Right renal pelvis (tissue), 4 donors: ENCODE results near the gene ADD1. TPM values are rescaled to one million over a fixed set of nuclear protein-coding genes. Genes with fewer than 3 reads are reported as not detected.

Experiments used
- DNase-seq, 4 donors: peaks; one replicate each; pipeline ENCODE4 v3.0.0-alpha.2; 2013; ENCODE audit warnings: low read depth in 4 of 4, low spot score in 3 of 4, missing footprints in 1 of 4
- polyA plus RNA-seq, 4 donors: library from polyadenylated mRNA; unstranded; fragments of 120-200 nt; gene quantifications; one replicate each; pipeline ENCODE4 v1.2.1, GENCODE V29; 2013; ENCODE audit not compliant: insufficient read length in 4 of 4

ADD1 gene
- polyA plus RNA-seq, 4 donors = 245 to 259 (median 251) TPM

GRCh38 chr4:2833671-2834000 is 10.0 kb upstream of the ADD1 start:
- DNase-seq = no peak

- no peak for DNase-seq
These were observed 9.4 kb upstream of the ADD1 start for GRCh38 chr4:2834001-2834921.

GRCh38 chr4:2835978-2836377 is 7.7 kb upstream of the ADD1 start:
- no peak for DNase-seq

- no peak for DNase-seq
These were observed 7.2 kb upstream of the ADD1 start for GRCh38 chr4:2836391-2836859.

- DNase-seq = no peak
These were observed 6.3 kb upstream of the ADD1 start for GRCh38 chr4:2837110-2837903.

GRCh38 chr4:2837904-2838496 is 5.6 kb upstream of the ADD1 start:
- no peak for DNase-seq

GRCh38 chr4:2839060-2839459 is 4.6 kb upstream of the ADD1 start:
- no peak for DNase-seq

GRCh38 chr4:2842687-2843262 is 869 bp upstream of the ADD1 start:
- no peak for DNase-seq

- DNase-seq = no peak
These were observed 419 bp downstream of the ADD1 start for GRCh38 chr4:2843941-2844584.

- DNase-seq = no peak
These were observed 2.5 kb downstream of the ADD1 start for GRCh38 chr4:2846172-2846571.

GRCh38 chr4:2847302-2847871 is 3.7 kb downstream of the ADD1 start:
- DNase-seq = no peak

GRCh38 chr4:2848449-2848848 is 4.8 kb downstream of the ADD1 start:
- DNase-seq = no peak

GRCh38 chr4:2849267-2850152 is 5.9 kb downstream of the ADD1 start:
- DNase-seq = no peak

- no peak for DNase-seq
These were observed 7.5 kb downstream of the ADD1 start for GRCh38 chr4:2850966-2851798.

GRCh38 chr4:2852481-2852921 is 8.9 kb downstream of the ADD1 start:
- DNase-seq = no peak

GRCh38 chr4:2855584-2855983 is 11.9 kb downstream of the ADD1 start:
- no peak for DNase-seq

- DNase-seq = no peak
These were observed 12.6 kb downstream of the ADD1 start for GRCh38 chr4:2856266-2856665.

GRCh38 chr4:2857349-2857927 is 13.8 kb downstream of the ADD1 start:
- no peak for DNase-seq
